Measurements from ENCODE around the gene ZNF583.

The ZNF583 gene

GRCh38 chr19:56476093-56476492, 72.0 kb downstream of the ZNF583 start:
- DNase-seq: no peak
